HUES48 (cell line): ENCODE data around the gene TTC1.

Source experiments
- H3K27ac ChIP-seq: one replicate; pipeline ENCODE4 v1.7.0; 2013; ENCODE audit warnings: low read depth, low read length, inconsistent platforms
- H3K27me3 ChIP-seq: 2 replicates; pipeline ENCODE4 v1.6.1; 2013; ENCODE audit warnings: mild to moderate bottlenecking, low read length; ENCODE audit not compliant: control insufficient read depth, insufficient read depth
- H3K36me3 ChIP-seq: 2 replicates; pipeline ENCODE4 v1.6.1; 2013; ENCODE audit warnings: low read length; ENCODE audit not compliant: control insufficient read depth, insufficient read depth
- H3K4me1 ChIP-seq: 2 replicates; pipeline ENCODE4 v1.6.1; 2013; ENCODE audit warnings: mild to moderate bottlenecking, low read length; ENCODE audit not compliant: control insufficient read depth, insufficient read depth
- H3K4me3 ChIP-seq: 2 replicates; pipeline ENCODE4 v1.5.1; 2013; ENCODE audit warnings: mild to moderate bottlenecking, low read depth, low read length
- H3K9ac ChIP-seq: 2 replicates; pipeline ENCODE4 v1.6.1; 2013; ENCODE audit warnings: mild to moderate bottlenecking, low read depth, low read length, moderate library complexity
- H3K9me3 ChIP-seq: 2 replicates; pipeline ENCODE4 v1.6.1; 2013; ENCODE audit warnings: low read length; ENCODE audit not compliant: control insufficient read depth, insufficient read depth

Gene TTC1

DNA sequence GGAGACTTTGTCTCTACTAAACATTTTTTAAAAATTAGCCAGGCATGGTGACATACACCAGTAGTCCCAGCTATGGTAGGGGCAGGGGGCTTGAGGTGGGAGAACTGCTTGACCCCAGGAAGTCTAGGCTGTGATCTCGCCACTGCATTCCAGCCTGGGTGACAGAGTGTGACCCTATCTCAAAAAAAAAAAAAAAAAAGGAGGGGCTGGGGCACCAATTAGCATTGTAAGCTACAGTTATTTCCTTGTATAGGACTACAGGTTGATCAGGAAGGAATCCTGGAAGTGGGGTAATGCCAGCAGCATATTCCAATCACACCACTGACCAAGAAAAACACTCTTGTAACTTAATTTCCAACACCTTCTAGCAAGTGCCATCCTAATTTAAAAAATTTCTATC, 78.3 kb downstream of the TTC1 start:
- no peaks in the 10 kb centered on the region for H3K9me3 ChIP-seq
- H3K4me3 ChIP-seq = no peak overlapping the region
- H3K27me3 ChIP-seq = no peaks in the 10 kb centered on the region
- H3K36me3 ChIP-seq = peaks cover 14% of the 10 kb centered on the region
- H3K27ac ChIP-seq = no peak overlapping the region
- peaks cover 6% of the 10 kb centered on the region for H3K4me1 ChIP-seq
- H3K9ac ChIP-seq = no peak overlapping the region

DNA sequence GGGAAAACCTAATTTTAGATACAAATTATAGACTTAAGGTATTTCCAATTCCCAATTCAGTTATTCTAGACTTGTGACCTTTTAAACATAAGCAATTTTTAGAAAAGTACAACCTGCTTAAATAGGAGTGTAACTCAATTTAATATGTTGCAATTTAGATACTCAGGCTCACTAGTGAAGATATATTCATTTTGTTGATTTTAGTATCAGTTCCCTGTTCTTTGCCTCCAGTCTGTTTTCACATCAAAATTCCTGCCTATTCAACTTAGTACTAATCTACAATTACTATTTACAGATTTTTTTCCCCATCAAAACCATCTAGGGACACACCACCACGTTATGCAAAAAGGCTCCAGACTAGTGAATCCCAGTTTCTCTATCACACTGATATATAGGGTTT, 79.9 kb downstream of the TTC1 start:
- H3K36me3 ChIP-seq = peaks cover 30% of the 10 kb centered on the region
- H3K9me3 ChIP-seq = no peaks in the 10 kb centered on the region
- no peaks in the 10 kb centered on the region for H3K4me1 ChIP-seq
- no peaks in the 10 kb centered on the region for H3K27me3 ChIP-seq
- H3K4me3 ChIP-seq = no peak overlapping the region
- H3K27ac ChIP-seq = no peak overlapping the region
- no peak overlapping the region for H3K9ac ChIP-seq

GRCh38 chr5:160089531-160089930, 80.6 kb downstream of the TTC1 start:
- Histone ChIP-seq H3K27me3 (no peaks in the 10 kb centered on the region), H3K9ac (no peak overlapping the region), H3K9me3 (no peaks in the 10 kb centered on the region), H3K27ac (no peak overlapping the region), H3K36me3 (peaks cover 38% of the 10 kb centered on the region), H3K4me3 (no peak overlapping the region), H3K4me1 (no peaks in the 10 kb centered on the region)

DNA sequence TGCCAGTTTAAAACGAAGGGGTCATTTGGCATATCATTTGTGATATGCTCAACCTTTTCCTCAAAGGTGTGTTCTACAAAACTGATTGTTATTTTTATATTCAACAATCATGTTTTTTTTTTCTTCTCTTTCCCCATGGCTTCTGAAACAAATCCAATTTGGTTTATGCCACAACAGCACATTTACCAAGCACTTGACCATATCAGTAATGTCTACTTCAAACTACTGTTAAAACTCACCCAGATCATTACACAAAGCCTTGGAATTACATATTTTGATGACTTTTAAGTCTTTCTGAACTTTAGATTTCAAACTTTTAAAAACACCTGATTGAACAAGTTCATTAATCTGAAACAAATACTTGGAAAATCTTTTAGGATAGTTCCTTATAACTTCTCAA, 81.1 kb downstream of the TTC1 start:
- peaks cover 40% of the 10 kb centered on the region for H3K36me3 ChIP-seq
- no peak overlapping the region for H3K9ac ChIP-seq
- no peak overlapping the region for H3K27ac ChIP-seq
- no peaks in the 10 kb centered on the region for H3K9me3 ChIP-seq
- H3K4me1 ChIP-seq = no peaks in the 10 kb centered on the region
- H3K4me3 ChIP-seq = no peak overlapping the region
- no peaks in the 10 kb centered on the region for H3K27me3 ChIP-seq

DNA sequence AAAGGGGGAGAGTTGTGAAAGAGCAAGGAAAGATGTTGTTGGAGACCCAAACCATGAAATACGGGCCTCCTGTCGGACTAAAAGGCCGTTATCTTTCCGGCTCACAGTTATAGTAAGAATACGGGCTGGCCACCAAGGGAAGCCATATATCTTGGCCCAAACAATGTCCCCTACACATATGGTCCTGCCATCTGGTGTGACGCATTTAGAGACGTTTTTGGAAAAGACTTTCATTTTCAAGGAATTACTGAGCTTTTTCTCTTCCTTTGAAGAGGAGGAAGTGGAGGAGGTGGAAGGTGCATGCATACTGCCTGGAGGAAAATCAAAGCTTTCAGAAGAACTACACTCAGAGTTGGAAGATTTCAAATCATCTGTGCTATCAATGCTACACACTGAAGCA, 83.6 kb downstream of the TTC1 start:
- Histone ChIP-seq H3K4me3 (no peak overlapping the region), H3K9ac (no peak overlapping the region), H3K4me1 (no peaks in the 10 kb centered on the region), H3K36me3 (peaks cover 53% of the 10 kb centered on the region), H3K27me3 (no peaks in the 10 kb centered on the region), H3K9me3 (no peaks in the 10 kb centered on the region), H3K27ac (no peak overlapping the region)

GRCh38 chr5:160092960-160093707, 84.2 kb downstream of the TTC1 start:
- H3K27ac ChIP-seq = no peak overlapping the region
- no peaks in the 10 kb centered on the region for H3K9me3 ChIP-seq
- no peaks in the 10 kb centered on the region for H3K27me3 ChIP-seq
- no peak overlapping the region for H3K9ac ChIP-seq
- H3K4me1 ChIP-seq = no peaks in the 10 kb centered on the region
- H3K4me3 ChIP-seq = no peak overlapping the region
- H3K36me3 ChIP-seq = peaks cover 58% of the 10 kb centered on the region

DNA sequence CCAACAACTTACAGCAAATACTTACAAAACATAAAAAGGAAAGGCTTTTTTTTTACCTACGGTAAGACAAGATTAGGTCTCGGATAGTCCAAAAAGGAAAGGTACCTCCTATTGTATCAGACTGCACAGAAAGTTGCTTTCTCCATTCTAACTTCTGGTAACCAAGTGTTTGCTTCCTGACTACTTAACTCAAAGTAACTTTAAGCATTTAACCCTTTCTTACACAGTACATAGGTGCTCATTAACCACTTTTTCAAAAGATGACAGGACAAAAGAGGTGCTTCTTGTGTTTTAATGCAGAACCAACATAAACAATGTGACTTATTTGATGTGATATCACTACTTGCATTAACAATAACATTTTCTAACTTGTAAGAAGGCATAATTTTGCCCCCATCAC, 87.2 kb downstream of the TTC1 start:
- Histone ChIP-seq H3K4me3 (no peak overlapping the region), H3K9ac (no peak overlapping the region), H3K4me1 (no peaks in the 10 kb centered on the region), H3K27ac (no peak overlapping the region), H3K27me3 (no peaks in the 10 kb centered on the region), H3K9me3 (no peaks in the 10 kb centered on the region), H3K36me3 (peaks cover 78% of the 10 kb centered on the region)

- Histone ChIP-seq H3K4me3 (no peak overlapping the region), H3K27ac (no peak overlapping the region), H3K4me1 (no peaks in the 10 kb centered on the region), H3K36me3 (peaks cover 72% of the 10 kb centered on the region), H3K9ac (no peak overlapping the region), H3K9me3 (no peaks in the 10 kb centered on the region), H3K27me3 (no peaks in the 10 kb centered on the region)
Observed at GRCh38 chr5:160097991-160098390, 89.1 kb downstream of the TTC1 start.

GRCh38 chr5:160105686-160106360, 96.9 kb downstream of the TTC1 start:
- H3K27ac ChIP-seq = no peak overlapping the region
- no peaks in the 10 kb centered on the region for H3K4me1 ChIP-seq
- H3K36me3 ChIP-seq = peaks cover 70% of the 10 kb centered on the region
- no peak overlapping the region for H3K9ac ChIP-seq
- H3K9me3 ChIP-seq = no peaks in the 10 kb centered on the region
- no peaks in the 10 kb centered on the region for H3K27me3 ChIP-seq
- H3K4me3 ChIP-seq = no peak overlapping the region

DNA sequence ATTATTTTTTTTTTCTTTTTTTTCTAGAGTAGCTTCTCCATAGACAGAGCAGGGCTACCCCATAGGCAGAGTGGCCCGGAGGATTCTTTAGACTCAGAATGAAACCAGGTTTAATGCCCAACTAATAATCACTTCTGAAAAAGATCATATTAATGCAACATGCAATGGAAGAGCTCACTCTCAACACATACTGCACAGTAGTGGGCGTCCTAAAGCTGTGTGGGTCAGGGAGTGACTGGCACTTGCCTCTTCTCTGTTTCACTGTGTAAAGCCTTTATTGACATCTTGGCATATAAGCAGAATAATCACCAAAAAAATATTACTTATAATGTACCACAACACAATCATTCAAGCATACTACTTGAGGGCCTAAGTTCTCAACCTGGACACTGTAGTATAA, 99.2 kb downstream of the TTC1 start:
- Histone ChIP-seq H3K27ac (no peak overlapping the region), H3K36me3 (peaks cover 73% of the 10 kb centered on the region), H3K4me3 (no peak overlapping the region), H3K27me3 (no peaks in the 10 kb centered on the region), H3K4me1 (no peaks in the 10 kb centered on the region), H3K9me3 (no peaks in the 10 kb centered on the region), H3K9ac (no peak overlapping the region)
